NCI-H82 treated with DMSO at 0.1 percent for 48 hours (cell line): Measurements from ENCODE around the gene EPHB2.
A peak's percentile ranks its signal among the peaks of the same experiment; 100 is the strongest.

Experiments
- DNase-seq: peaks from one replicate; lab custom pipeline; 2025; ENCODE audit not compliant: unreplicated experiment; lab: John Stamatoyannopoulos, UW

Gene EPHB2

GRCh38 chr1:22777388-22778057 is 66.9 kb downstream of the EPHB2 start:
- no peak for DNase-seq

GRCh38 chr1:22778408-22778807 is 67.8 kb downstream of the EPHB2 start:
- DNase-seq: no peak

DNA sequence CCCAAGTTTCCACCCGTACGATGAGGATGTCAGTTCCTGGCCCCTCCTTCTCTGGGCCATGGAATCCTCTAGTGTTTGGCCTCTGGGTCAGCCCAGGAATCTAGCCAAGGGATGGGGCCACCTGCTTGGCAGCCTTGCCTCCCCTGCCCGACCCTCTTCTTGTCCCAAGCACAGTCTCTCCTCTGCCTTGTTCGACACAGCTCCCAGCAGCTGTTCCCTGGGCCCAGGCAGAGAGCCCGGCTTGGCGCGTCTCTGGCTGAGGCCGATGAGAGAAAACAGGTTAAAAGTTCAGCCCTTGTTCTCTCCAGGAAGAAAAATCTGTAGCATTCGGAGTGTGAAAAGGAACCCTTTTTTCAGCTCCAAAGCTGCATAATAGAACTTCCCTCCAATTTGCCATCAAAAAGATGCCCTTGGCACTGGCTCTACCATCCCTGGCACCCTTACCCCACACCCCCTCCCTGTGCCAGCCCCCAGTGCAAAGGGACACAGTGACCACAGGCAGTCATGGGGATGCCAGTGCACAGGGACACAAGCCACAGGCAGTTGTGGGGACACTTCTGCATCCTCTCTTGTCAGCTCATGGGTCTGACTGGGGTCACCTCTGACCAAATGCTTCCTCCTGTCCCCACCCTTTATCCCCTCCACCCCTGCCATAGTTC is 68.4 kb downstream of the EPHB2 start:
- no peak for DNase-seq

GRCh38 chr1:22780696-22781095 is 70.1 kb downstream of the EPHB2 start:
- DNase-seq: peak; percentile 51

GRCh38 chr1:22781483-22781882 is 70.8 kb downstream of the EPHB2 start:
- no peak for DNase-seq

- no peak for DNase-seq
Observed at GRCh38 chr1:22782406-22782805, 71.8 kb downstream of the EPHB2 start.

- no peak for DNase-seq
Observed at GRCh38 chr1:22784317-22784716, 73.7 kb downstream of the EPHB2 start.

- no peak for DNase-seq
Observed at GRCh38 chr1:22784737-22785136, 74.1 kb downstream of the EPHB2 start.

DNA sequence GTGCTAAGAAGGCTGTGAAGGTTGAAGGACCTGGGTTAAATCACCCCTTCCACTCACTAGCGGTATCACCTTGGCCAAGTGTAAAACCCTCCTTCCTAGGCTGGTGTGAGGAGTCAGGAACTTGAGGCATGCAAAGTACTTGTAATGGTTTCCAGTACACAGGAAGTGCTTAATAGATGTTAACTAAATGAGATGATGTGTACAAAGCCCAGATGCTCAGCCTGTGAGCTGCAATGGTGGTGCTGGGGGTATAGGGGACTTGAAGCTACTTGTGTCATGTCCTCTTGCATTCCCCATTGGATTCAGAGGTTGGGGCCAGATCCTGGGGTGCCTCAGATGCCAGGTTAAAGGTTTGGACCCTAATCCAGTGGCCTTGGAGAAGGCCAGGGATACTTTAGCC is 75.5 kb downstream of the EPHB2 start:
- DNase-seq: no peak

GRCh38 chr1:22786719-22787489 is 76.3 kb downstream of the EPHB2 start:
- DNase-seq: no peak

DNA sequence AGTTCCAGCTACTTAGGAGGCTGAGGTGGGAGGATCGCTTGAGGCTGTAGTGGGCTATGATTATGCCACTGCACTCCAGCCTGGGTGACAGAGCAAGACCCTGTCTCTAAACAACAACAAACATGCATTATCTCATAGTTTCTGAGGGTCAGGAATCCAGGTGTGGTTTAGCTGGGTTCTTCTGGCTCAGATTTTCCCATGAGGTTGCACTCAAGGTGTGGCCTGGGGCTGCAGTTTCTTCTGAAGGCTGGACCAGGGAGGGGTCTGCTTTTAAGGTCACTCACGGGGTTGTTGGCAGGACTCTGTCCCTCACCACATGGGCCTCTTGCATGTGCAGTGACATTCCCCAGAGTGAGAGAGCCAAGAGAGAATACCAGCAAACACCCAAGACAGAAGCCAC is 77.0 kb downstream of the EPHB2 start:
- no peak for DNase-seq

DNA sequence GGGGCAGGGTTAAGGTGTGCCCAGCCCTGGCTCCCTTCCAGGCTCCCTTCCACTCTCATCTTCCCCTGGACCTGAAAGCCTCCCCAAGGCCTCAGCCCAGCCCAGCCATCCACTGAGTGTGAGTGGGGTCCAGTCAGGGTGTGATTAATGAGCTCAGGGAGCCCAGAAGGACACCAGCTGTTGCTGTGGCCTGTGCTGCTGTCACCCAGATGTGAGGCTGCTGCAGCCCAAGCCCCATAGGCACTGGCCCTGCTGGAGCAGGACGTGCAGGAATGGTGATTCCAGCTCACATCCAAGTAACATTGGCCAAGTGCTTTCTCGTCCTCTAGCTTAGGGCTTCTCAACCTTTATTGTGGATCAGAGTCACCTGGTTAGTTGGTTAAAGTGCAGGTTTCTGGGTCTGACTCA is 77.6 kb downstream of the EPHB2 start:
- no peak for DNase-seq

DNA sequence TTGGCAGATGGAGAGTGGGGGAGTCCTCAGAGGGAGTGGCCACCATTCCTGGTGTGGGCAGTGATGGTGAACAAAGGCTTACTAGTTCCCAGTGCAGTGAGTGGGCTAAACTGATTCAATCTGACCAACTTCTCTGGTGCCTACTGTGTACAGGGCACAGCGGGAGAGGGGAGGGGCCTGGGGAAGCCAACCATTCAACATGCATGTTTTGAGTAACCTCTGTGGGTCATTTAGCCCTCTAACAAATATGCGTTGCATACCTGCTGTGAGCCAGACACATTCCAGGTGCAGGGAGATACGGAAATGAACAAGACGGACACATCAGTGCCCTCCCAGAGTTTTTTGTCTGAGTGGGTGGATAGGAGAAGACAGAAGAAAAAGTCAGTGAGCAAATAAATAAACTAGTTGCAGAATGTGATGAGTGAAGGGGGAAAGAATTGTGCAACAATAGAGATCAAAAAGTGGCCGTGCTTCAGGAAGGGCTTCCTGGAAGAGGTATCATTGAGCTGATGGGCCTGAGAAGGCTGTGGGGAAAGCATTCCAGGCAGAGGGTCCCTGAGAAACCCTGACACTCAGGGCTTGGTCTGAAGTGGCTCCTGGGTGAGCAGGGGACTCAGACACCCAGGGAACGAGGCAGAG is 78.8 kb downstream of the EPHB2 start:
- DNase-seq: no peak

- DNase-seq: no peak
Observed at GRCh38 chr1:22790232-22791008, 79.8 kb downstream of the EPHB2 start.

DNA sequence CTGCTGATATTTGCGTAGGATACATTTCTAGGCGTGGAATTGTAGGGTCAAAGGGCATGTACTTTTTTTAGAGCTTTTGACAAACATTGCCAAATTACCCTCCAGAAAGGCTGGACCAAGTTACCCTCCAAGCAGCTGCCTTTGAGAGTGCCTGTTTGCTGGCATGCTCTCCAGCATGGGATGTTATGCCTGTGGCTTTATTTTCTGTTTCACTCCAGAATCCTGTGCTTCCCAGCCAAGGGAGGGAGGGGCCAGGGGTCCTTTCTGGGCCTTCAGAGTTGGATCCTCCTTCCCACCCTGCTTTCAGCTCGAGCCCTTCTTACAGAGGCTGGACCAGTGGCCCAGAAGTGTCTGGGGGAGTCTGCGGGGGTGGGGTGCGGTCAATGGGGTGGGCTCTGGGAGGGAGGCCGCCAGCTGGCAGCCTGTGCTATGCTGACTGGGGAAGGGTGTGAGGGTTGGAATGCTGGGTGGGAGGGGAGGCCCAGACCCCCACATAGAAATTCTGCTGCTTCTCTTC is 81.2 kb downstream of the EPHB2 start:
- DNase-seq: no peak

DNA sequence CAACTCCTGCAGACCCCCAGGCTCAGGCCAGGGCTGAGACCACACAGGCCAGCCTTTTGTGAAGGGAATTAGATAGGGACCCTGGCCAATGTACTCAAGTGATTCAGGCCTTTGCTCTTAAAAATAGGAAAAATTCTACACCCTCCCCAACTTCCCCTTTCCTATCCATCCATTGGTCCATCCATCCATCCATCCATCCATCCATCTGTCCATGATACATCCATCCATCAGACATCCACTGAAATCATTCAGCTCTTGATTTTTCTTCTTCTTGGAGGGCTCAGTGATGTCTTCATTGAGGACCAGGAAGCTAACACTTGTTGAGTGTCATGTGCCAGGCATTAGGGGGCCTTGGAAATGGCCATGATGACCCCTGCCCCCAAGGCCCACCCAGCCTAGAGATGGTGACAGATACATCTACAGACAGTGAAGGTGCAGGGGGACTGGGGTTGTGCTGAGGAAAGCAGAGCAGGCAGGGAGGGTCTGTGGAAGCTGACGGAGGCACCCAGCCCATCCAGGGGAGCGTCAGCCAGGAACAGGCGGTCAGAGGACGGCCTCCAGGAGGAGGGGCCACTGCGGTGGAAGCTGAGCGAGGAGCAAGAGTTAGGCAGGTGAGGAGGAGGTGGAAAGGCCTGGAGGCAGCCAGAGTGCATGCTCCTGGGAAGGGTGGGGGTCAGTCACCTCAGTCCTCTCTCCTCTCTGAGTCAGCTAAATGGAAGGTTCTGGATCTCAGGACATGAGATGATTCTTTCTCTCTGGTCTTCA is 81.9 kb downstream of the EPHB2 start:
- no peak for DNase-seq

DNA sequence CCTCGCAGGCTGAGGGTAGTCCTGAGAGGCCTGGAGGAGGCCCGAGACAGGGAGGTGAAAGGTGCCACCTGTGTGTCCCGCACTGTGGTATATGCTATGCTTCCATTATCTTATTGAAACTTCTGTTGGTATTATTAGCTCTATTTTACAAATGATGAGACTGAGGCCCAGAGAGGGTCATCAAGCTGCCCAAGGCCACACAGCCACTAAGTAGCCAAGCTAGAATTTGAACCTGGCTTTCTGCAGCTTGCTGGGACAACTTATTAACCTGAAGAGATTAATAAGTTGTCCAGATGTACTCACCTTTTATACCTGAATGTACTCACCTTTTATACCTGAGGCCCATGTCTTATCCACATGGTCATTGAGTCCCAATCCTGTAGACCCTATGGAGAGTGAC is 83.0 kb downstream of the EPHB2 start:
- DNase-seq: no peak

GRCh38 chr1:22794647-22795365 is 84.2 kb downstream of the EPHB2 start:
- DNase-seq: peak; percentile 90

DNA sequence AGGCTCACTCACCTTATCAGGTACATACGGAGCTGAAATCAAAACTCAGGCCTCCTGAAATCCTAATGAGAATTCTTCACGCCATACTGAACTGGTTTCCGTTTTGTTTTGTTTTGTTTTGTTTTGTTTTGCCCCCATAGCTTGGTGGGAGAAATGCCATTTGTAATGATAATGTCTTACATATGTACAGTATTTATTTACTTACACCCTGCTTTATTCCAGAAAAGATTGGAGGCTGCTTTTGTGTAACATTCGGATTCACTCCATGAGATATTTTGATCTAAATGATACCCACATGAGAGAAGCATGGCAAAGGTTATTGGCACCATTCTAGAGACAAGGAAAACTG is 84.7 kb downstream of the EPHB2 start:
- DNase-seq: no peak
